22Rv1 (cell line): ENCODE measurements around the gene ST3GAL6.

Experiments
- CTCF ChIP-seq: fragments of 450-650 bp; IDR thresholded peaks from 2 replicates; pipeline ENCODE4 v1.5.1; 2017; ENCODE audit warnings: mild to moderate bottlenecking
- ZFX ChIP-seq: fragments of 450-650 bp; IDR thresholded peaks from 2 replicates; pipeline ENCODE4 v1.6.1; 2017; ENCODE audit warnings: antibody characterized with exemption, borderline replicate concordance

DNA sequence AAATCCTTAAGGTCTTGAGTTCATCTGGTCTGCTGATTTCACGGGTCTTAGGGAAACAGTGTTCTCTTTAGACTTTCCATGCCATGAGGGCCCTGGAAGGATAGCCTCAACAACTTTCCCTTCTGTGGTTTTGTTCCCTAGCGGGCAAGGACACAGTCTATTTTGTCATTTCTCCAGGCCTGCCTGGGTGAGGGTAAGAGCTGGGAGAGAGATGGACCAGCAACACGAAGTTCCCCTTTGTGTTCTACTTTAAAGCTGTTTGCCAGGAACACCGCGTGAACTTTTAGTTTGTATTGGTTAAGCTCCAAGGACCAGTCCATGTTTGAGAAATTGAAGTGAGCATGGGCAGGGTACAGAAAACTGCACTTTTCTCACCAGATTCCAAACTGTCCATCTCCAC, 20.9 kb downstream of the ST3GAL6 start:
- TF ChIP-seq CTCF, result no peak
- no peak for TF ChIP-seq ZFX
